Activated T-cell treated with anti-CD3 and anti-CD28 coated beads for 1 hour (primary cell): ENCODE results near the gene EIF4A3.

Source experiments
- DNase-seq: peaks from one replicate; pipeline ENCODE4 v3.0.0-alpha.2; 2020; ENCODE audit warnings: low read depth

Gene EIF4A3

DNA sequence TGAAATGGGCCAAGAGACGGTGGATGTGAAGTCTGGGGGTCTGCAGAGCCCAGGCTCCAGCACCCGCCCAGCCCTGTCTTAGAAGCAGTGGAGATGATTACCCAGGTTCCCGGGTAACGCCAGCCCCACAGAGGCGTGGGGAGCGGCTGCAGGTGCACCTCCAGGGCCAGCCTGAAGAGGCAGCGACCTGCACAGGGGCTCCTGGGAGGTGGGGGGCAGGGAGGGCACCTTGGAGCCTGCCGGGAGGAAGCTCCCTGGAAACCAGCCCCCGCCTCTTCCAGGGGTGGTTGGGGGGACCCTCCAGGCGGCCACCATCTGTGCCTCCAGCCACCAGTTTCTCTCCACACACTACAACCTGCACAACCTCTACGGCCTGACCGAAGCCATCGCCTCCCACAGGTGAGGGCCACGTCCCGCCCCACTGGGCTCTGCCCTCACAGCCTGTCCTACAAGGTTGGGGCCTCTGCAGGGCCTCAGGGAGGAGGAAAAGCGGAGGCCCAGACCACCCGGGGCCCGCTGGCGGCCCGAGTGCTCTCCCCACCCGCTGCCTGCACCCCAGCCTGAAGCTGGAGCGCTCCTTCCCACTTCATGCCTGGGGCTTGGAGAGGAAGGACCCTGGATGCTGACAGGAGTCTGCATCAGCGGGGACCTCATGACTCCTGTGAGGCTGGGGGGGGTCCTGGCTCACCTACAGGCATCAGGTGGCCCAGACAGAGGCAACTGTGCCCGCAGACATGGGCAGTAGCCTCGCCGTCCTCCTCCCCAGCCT is 35.0 kb downstream of the EIF4A3 start:
- no peak for DNase-seq

DNA sequence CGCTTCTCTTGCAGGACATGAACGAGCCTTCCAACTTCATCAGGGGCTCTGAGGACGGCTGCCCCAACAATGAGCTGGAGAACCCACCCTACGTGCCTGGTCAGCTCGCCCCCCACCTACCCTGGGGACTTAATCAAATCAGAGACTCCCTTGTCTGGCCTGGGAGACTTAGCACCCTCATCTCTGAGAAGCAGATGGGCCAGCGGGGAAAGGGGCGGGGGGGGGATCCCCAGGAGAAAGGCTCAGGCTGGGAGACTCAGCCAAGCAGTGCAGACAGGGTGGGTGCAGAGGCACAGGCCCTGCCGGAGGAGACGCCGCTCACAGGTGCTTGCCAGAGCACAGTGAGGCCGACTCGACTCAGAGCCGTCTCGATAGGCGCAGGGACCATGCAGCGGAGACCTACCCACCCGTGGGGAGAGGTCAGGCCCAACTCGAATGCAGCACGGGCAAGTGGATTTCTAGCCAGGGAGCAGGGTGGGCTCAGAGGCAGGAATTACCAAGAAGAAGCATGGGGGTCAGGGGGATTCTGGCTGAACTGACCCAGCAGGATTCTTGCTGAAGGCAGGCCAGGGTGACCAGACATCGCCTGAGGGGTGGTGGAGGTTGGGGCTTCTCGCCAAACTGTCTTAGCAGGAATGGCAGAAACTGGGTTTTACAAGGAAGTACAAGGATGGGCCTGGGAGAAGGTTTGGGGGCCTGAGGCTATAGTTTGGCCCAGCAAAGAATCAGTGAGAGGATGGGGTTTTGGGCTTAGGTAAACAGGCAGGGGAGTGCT is 35.8 kb downstream of the EIF4A3 start:
- DNase-seq: no peak

DNA sequence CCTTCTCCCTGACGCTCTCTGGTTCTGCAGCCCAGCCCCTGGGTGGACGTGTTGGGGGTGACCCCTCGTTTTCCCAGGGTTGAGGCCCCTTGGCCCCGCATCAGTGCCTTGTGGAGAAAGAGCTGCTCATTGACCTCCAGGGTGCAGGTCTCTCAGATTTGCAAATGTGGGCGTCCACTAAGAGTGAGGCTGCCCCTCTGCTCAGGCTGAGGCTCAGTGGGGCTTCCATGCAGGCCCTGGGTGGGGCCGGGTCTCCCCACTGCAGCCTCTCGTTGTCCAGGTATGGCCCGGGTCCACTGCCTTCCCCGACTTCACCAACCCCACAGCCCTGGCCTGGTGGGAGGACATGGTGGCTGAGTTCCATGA is 36.5 kb downstream of the EIF4A3 start:
- no peak for DNase-seq

DNA sequence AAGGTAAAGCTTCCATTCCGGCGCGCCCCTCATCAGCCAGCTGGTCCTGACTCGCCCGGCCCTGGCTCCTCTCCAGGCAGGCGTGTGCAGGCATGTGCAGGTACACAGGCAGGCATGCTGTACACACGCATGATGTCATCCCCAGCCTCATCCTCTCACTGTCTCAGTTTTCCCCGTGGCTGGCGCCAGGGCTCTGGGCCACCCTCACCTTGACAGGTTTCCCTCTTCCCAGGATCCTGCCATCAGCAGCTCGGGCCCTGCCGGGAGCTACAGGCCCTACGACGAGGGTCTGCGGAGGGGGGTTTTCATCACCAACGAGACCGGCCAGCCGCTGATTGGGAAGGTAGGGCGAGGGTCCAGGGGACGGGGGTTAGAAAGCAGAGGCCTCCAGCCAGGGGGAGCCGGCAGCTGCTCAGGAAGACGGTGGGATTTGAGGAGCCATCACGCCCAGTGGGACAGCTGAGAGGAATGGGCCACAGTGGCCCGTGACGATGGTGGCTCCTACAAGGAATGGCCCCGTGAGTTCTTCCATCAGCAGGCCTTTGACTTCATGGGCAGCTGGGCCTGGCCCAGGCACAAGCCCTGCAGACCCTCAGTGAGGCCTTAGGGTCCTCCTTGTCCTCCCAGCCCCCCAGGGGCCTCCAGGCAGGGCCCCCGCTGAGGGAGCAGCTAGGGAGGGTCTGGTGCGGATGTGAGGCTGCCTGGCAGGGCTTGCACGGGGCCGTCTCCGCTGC is 37.0 kb downstream of the EIF4A3 start:
- DNase-seq: no peak

DNA sequence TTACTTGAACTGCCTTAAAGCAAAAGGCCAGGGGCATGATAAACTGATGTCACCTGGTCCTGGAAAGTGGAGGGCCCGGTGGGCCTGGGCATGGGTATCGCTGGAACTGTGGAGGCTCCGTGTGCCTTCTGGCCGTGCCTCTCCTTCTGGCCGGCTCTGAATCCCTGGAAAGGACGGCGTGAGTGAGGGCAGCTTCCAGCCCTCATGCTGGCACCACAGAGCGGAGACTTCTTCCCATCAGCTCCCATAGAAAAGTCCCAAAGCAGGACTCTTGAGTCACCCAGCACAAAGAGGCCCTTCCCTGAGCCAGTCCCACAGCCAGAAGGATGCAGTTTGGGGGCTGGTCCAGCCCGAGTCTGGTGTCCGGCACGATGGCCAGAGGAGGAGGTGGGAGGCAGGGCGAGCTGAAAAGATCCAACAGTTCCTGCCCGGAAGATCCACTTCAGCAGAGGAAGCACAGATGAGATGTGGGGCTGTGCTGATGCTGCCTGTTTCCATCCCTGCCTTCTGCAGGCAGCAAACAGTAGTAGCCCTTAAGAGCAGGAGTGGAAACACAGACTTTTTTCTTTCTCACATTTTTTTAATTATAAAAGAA is 37.8 kb downstream of the EIF4A3 start:
- no peak for DNase-seq

DNA sequence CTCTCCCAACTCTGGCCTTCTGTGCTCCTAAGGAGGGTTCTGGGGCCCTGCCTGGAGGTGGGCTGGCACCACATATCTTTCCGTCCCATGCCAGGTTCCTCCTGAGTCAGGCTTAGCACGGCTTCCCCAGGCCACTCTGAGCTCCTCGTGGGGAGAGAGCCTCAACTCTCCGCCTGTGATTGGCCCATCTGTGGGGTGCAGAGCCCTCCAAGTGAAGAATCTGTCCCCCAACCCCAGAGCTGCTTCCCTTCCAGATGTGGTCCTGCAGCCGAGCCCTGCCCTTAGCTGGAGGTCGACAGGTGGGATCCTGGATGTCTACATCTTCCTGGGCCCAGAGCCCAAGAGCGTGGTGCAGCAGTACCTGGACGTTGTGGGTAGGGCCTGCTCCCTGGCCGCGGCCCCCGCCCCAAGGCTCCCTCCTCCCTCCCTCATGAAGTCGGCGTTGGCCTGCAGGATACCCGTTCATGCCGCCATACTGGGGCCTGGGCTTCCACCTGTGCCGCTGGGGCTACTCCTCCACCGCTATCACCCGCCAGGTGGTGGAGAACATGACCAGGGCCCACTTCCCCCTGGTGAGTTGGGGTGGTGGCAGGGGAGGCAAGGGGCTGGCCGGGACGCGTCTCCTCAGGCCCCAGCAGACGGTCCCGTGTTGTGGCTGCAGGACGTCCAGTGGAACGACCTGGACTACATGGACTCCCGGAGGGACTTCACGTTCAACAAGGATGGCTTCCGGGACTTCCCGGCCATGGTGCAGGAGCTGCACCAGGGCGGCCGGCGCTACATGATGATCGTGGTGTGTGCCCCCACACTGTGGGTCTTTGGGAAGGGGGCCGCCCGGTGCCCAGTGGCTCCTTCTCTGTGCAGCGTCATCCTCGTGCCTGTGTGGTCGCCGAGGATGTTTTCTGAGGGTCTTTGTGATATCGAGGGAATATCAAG is 38.6 kb downstream of the EIF4A3 start:
- DNase-seq: no peak

DNA sequence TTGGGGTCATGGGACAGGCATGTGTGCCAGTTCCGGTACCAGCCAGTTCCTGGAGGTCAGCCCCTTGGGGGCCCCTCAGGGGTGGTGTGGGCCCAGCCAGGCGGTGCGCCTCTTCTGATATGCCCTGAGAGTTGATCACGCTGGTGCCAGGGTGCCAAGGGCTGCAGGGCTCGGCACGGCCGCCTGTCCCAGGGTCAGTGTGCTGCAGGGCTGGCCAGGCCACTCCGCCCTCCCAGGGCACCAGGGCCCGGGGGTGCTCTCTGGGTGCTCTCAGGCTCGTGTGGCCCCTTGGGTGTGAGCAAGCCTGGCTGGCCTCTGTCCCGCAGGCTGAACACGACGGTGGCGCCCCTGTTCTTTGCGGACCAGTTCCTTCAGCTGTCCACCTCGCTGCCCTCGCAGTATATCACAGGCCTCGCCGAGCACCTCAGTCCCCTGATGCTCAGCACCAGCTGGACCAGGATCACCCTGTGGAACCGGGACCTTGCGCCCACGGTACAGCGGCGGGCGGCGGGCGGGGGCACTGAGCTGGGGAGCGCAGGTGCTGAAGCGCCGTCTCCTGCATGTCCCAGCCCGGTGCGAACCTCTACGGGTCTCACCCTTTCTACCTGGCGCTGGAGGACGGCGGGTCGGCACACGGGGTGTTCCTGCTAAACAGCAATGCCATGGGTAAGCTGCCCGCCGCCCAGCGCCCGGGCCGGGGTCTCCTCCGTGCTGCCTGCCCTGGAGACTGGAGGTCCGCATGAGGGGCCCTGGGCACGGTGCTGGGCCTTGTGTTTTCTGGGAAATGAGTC is 39.5 kb downstream of the EIF4A3 start:
- no peak for DNase-seq

DNA sequence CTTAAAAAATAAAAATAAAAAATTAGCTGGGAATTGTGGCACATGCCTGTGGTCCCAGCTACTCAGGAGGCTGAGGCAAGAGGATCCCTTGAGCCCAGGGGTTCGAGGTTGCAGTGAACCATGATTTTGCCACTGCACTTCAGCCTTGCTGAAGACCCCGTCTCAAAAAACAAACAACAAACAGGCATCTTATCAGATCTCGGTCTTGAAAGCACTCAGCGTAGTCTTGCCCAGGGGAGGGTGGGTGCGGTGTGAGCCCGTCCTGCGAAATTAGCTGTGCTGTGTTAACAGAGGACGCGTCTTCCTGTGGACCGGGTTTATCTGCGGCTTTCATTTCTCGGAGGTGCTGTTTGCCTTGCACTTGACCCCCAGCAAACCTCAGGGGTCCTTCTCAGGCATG is 40.2 kb downstream of the EIF4A3 start:
- DNase-seq: no peak

DNA sequence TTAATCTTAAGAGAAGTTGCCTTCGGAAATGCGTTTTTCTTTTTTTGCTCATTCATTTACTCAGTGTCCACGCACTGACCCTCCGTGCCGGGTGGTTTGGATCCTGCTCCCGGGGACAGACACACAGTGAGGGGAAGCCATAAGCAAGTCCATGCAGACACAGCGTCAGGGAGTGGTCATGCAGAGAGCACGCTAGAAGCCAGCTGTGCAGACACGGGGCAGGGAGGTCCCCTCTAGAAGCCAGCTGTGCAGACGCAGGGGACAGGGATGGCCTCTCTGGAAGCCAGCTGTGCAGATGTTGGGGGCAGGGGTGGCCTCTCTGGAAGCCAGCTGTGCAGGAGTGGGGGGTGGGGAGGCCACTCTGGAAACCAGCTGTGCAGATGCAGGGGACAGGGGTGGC is 40.8 kb downstream of the EIF4A3 start:
- no peak for DNase-seq

DNA sequence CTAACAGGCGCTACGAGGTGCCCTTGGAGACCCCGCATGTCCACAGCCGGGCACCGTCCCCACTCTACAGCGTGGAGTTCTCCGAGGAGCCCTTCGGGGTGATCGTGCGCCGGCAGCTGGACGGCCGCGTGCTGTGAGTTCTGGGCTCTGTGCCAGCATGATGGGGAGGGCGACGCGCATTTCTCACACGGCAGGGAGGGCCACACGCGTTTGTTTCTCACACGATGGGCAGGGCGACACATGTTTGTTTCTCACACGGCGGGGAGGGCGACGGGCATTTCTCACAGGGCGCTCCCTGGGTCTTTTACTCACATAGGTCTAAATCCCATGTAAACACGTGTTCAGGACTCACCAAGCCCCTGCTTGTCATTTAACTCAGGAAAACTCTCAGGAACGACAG is 41.2 kb downstream of the EIF4A3 start:
- no peak for DNase-seq

DNA sequence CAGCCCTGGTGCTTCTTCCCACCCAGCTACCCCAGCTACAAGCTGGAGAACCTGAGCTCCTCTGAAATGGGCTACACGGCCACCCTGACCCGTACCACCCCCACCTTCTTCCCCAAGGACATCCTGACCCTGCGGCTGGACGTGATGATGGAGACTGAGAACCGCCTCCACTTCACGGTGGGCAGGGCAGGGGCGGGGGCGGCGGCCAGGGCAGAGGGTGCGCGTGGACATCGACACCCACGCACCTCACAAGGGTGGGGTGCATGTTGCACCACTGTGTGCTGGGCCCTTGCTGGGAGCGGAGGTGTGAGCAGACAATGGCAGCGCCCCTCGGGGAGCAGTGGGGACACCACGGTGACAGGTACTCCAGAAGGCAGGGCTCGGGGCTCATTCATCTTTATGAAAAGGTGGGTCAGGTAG is 42.0 kb downstream of the EIF4A3 start:
- DNase-seq: no peak

DNA sequence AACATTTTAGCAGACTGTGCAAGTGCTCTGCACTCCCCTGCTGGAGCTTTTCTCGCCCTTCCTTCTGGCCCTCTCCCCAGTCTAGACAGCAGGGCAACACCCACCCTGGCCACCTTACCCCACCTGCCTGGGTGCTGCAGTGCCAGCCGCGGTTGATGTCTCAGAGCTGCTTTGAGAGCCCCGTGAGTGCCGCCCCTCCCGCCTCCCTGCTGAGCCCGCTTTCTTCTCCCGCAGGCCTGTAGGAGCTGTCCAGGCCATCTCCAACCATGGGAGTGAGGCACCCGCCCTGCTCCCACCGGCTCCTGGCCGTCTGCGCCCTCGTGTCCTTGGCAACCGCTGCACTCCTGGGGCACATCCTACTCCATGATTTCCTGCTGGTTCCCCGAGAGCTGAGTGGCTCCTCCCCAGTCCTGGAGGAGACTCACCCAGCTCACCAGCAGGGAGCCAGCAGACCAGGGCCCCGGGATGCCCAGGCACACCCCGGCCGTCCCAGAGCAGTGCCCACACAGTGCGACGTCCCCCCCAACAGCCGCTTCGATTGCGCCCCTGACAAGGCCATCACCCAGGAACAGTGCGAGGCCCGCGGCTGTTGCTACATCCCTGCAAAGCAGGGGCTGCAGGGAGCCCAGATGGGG is 42.5 kb downstream of the EIF4A3 start:
- DNase-seq: no peak

DNA sequence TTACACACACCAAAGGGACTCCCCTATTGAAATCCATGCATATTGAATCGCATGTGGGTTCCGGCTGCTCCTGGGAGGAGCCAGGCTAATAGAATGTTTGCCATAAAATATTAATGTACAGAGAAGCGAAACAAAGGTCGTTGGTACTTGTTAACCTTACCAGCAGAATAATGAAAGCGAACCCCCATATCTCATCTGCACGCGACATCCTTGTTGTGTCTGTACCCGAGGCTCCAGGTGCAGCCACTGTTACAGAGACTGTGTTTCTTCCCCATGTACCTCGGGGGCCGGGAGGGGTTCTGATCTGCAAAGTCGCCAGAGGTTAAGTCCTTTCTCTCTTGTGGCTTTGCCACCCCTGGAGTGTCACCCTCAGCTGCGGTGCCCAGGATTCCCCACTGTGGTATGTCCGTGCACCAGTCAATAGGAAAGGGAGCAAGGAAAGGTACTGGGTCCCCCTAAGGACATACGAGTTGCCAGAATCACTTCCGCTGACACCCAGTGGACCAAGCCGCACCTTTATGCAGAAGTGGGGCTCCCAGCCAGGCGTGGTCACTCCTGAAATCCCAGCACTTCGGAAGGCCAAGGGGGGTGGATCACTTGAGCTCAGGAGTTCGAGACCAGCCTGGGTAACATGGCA is 43.4 kb downstream of the EIF4A3 start:
- no peak for DNase-seq

DNA sequence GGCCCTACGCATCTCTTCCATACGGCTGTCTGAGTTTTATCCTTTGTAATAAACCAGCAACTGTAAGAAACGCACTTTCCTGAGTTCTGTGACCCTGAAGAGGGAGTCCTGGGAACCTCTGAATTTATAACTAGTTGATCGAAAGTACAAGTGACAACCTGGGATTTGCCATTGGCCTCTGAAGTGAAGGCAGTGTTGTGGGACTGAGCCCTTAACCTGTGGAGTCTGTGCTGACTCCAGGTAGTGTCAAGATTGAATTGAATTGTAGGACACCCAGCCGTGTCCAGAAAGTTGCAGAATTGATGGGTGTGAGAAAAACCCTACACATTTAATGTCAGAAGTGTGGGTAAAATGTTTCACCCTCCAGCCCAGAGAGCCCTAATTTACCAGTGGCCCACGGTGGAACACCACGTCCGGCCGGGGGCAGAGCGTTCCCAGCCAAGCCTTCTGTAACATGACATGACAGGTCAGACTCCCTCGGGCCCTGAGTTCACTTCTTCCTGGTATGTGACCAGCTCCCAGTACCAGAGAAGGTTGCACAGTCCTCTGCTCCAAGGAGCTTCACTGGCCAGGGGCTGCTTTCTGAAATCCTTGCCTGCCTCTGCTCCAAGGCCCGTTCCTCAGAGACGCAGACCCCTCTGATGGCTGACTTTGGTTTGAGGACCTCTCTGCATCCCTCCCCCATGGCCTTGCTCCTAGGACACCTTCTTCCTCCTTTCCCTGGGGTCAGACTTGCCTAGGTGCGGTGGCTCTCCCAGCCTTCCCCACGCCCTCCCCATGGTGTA is 44.1 kb downstream of the EIF4A3 start:
- no peak for DNase-seq

DNA sequence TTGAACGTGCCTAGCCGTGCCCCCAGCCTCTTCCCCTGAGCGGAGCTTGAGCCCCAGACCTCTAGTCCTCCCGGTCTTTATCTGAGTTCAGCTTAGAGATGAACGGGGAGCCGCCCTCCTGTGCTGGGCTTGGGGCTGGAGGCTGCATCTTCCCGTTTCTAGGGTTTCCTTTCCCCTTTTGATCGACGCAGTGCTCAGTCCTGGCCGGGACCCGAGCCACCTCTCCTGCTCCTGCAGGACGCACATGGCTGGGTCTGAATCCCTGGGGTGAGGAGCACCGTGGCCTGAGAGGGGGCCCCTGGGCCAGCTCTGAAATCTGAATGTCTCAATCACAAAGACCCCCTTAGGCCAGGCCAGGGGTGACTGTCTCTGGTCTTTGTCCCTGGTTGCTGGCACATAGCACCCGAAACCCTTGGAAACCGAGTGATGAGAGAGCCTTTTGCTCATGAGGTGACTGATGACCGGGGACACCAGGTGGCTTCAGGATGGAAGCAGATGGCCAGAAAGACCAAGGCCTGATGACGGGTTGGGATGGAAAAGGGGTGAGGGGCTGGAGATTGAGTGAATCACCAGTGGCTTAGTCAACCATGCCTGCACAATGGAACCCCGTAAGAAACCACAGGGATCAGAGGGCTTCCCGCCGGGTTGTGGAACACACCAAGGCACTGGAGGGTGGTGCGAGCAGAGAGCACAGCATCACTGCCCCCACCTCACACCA is 44.8 kb downstream of the EIF4A3 start:
- DNase-seq: no peak

DNA sequence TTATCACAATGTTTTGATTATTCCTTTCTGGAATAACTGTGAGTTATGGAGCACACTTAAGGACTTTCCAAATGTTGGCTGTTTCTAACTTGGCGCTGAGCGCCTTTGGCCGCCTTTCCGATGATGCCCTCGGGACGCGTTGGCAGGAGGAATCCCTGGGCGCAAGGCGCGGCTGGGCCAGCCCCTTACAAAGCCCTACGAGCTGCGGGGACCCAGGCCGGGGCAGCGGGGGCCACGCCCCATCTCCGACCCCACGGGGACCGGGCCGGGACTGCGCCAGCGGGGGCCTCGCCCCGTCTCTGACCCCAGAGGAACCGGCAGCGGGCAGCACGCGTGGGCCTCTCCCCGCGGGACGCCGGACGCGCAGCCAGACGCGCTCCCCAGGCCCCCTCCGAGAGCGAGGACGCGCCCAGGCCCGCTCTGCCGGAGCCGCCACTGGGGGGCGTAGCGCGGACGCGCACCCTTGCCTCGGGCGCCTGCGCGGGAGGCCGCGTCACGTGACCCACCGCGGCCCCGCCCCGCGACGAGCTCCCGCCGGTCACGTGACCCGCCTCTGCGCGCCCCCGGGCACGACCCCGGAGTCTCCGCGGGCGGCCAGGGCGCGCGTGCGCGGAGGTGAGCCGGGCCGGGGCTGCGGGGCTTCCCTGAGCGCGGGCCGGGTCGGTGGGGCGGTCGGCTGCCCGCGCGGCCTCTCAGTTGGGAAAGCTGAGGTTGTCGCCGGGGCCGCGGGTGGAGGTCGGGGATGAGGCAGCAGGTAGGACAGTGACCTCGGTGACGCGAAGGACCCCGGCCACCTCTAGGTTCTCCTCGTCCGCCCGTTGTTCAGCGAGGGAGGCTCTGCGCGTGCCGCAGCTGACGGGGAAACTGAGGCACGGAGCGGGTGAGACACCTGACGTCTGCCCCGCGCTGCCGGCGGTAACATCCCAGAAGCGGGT is 45.6 kb downstream of the EIF4A3 start, which contains the start of gene GAA:
Gene GAA, plus strand, starts transcription at position 571 of the 935 bp plus-strand sequence. CDS start 3,006 bp downstream, outside the sequence.
- peak; percentile 83 for DNase-seq

DNA sequence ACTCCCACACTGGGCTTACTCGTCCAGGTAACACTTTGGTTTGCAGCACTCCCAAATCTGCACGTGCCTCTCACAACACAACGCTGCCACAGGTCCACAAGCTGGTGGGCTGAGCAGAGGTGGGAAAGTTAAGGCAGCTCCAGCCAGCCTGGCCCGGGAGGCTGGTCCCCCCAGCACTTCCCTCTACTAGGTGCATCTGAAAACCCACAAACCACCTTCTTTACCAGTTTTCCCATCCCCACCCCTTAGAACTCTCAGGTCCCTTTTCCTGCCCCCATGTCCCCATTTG is 46.9 kb downstream of the EIF4A3 start:
- no peak for DNase-seq
